K562 (cell line): ENCODE measurements around the gene FARP1. TPM values are rescaled to one million over a fixed set of nuclear protein-coding genes. Genes with fewer than 3 reads are reported as not detected.

Source experiments
- ATAC-seq: fragments of 200-7000 bp; cut with Tn5 transposase; 3 replicates; pipeline ENCODE4 v1.9.1; 2020; ENCODE audit warnings: moderate library complexity
- BruUV-seq: library from RNA; stranded (reverse); fragments of 400-500 nt; replicated peaks from 2 replicates; lab custom pipeline; 2021; lab: Mats Ljungman, UMichigan
- CTCF ChIA-PET: fragments of 300-600 bp; formaldehyde crosslinking; extraction: SDS; loops from one replicate; lab custom pipeline; 2021; ENCODE audit warnings: low intra/inter-chr PET ratio; lab: Yijun Ruan, JAX
- POLR2A ChIA-PET: fragments of 300-600, 350-650 bp; sonication (Branson Sonifier 250); formaldehyde crosslinking; extraction: SDS; loops from one replicate; lab custom pipeline; 2021; ENCODE audit warnings: antibody characterized with exemption, inconsistent platforms; lab: Yijun Ruan, JAX
- DNase-seq, 4 experiments: peaks; one replicate each; pipeline versions ENCODE4 v3.0.0 to v3.0.0-alpha.2; 2011 to 2018; ENCODE audit warnings: low spot score in 3 of 4, mixed read lengths in 3 of 4; ENCODE audit errors: extremely low read depth in 1 of 4
- FAIRE-seq: peaks from 2 replicates; lab custom pipeline; 2011; peaks lifted over from hg19 to GRCh38; lab: Jason Lieb, UNC
- H2AFZ ChIP-seq: 2 replicates; pipeline ENCODE4 v1.6.0; 2011; ENCODE audit warnings: low read depth, low read length, control low read depth, inconsistent platforms
- H3K27ac ChIP-seq: fragments of 200-600 bp; 3 replicates; pipeline ENCODE4 v1.8.0; 2011; ENCODE audit warnings: low read depth, mild to moderate bottlenecking, control low read depth, inconsistent platforms, low read length, moderate library complexity, mixed read lengths; ENCODE audit errors: extremely low read depth
- H3K27me3 ChIP-seq, 2 experiments: fragments of 300-600 bp in 1 of 2; 2 replicates in 1 of 2; 3 replicates in 1 of 2; pipeline versions ENCODE4 v1.6.0 to v1.8.0; 2011; ENCODE audit warnings: inconsistent platforms in 2 of 2, low read length in 2 of 2, mild to moderate bottlenecking in 1 of 2, mixed read lengths in 1 of 2, moderate library complexity in 1 of 2; ENCODE audit not compliant: control insufficient read depth in 2 of 2, insufficient read depth in 2 of 2
- H3K36me3 ChIP-seq: fragments of 300-600 bp; 3 replicates; pipeline ENCODE4 v1.8.0; 2011; ENCODE audit warnings: mild to moderate bottlenecking, low read length, inconsistent platforms; ENCODE audit not compliant: control insufficient read depth, insufficient read depth
- H3K4me1 ChIP-seq, 2 experiments: fragments of 200-600 bp in 1 of 2; replicated peaks in 1 of 2; 2 replicates in 1 of 2; 3 replicates in 1 of 2; pipeline versions ENCODE4 v1.5.1 to v1.8.0; 2011; ENCODE audit warnings: inconsistent platforms in 2 of 2, low read length in 2 of 2, mild to moderate bottlenecking in 1 of 2, mixed read lengths in 1 of 2, moderate library complexity in 1 of 2; ENCODE audit not compliant: control insufficient read depth in 2 of 2, insufficient read depth in 2 of 2
- H3K4me2 ChIP-seq: 2 replicates; pipeline ENCODE4 v1.6.1; 2011; ENCODE audit warnings: low read length, control low read depth, inconsistent platforms, mixed read lengths; ENCODE audit not compliant: insufficient read depth
- H3K4me3 ChIP-seq: fragments of 200-600 bp; sonication (generic), shearing (Covaris generic); 2 replicates; pipeline ENCODE4 v1.5.1; 2016; ENCODE audit warnings: control low read depth, inconsistent platforms
- H3K79me2 ChIP-seq: fragments of 200-600 bp; 3 replicates; pipeline ENCODE4 v1.8.0; 2011; ENCODE audit warnings: low read length, inconsistent platforms; ENCODE audit not compliant: control insufficient read depth, insufficient read depth
- H3K9ac ChIP-seq, 2 experiments: 2 replicates each; pipeline versions ENCODE4 v1.6.0 to v1.6.1; 2011; ENCODE audit warnings: low read depth in 2 of 2, low read length in 2 of 2, control low read depth in 1 of 2, inconsistent platforms in 1 of 2, mild to moderate bottlenecking in 1 of 2, mixed read lengths in 1 of 2; ENCODE audit not compliant: insufficient read depth in 1 of 2
- H3K9me1 ChIP-seq: one replicate; pipeline ENCODE4 v1.6.0; 2011; ENCODE audit warnings: inconsistent platforms, mild to moderate bottlenecking, low read length, moderate library complexity; ENCODE audit not compliant: control insufficient read depth, insufficient read depth
- H3K9me3 ChIP-seq: replicated peaks from 2 replicates; pipeline ENCODE4 v1.5.1; 2011; ENCODE audit warnings: low read depth, low read length, inconsistent platforms; ENCODE audit not compliant: control insufficient read depth, insufficient read depth
- H4K20me1 ChIP-seq: replicated peaks from 2 replicates; pipeline ENCODE4 v1.6.1; 2011; ENCODE audit warnings: low read length, inconsistent platforms, mixed read lengths; ENCODE audit not compliant: control insufficient read depth, insufficient read depth
- BRD9 ChIP-seq: fragments of 450-650 bp; IDR thresholded peaks from 2 replicates; pipeline ENCODE4 v1.6.1; 2018; ENCODE audit warnings: low read depth; ENCODE audit not compliant: partially characterized antibody
- CREM ChIP-seq: IDR thresholded peaks from 2 replicates; pipeline ENCODE4 v1.6.1; 2014; ENCODE audit warnings: antibody characterized with exemption, low read depth
- CTBP1 ChIP-seq: fragments of 450-650 bp; IDR thresholded peaks from 2 replicates; pipeline ENCODE4 v1.6.1; 2016; ENCODE audit warnings: borderline replicate concordance
- DNMT1 ChIP-seq: fragments of 450-650 bp; IDR thresholded peaks from 2 replicates; pipeline ENCODE4 v1.6.1; 2016; ENCODE audit warnings: antibody characterized with exemption, mild to moderate bottlenecking
- FOS ChIP-seq: IDR thresholded peaks from 3 replicates; pipeline ENCODE4 v1.6.1; 2011; ENCODE audit not compliant: insufficient read length; ENCODE audit errors: extremely low read depth
- FOXK2 ChIP-seq, 2 experiments: fragments of 450-650 bp; IDR thresholded peaks in 1 of 2; conservative IDR thresholded peaks in 1 of 2; 2 replicates each; pipeline ENCODE4 v1.6.1; 2016; ENCODE audit warnings: low read depth in 2 of 2, mild to moderate bottlenecking in 1 of 2
- MAFG ChIP-seq: fragments of 450-650 bp; conservative IDR thresholded peaks from 2 replicates; pipeline ENCODE4 v1.6.1; 2016; ENCODE audit warnings: missing genetic modification characterization, missing compliant biosample characterization
- MAFK ChIP-seq: IDR thresholded peaks from 2 replicates; pipeline ENCODE4 v1.6.1; 2011; ENCODE audit warnings: low read length, improper control_type of control experiment
- NEUROD1 ChIP-seq: fragments of 150-350 bp; IDR thresholded peaks from 2 replicates; pipeline ENCODE4 v1.6.1; 2014; ENCODE audit warnings: borderline replicate concordance, low read length, low read depth; ENCODE audit not compliant: partially characterized antibody
- POLR2B ChIP-seq: fragments of 450-650 bp; IDR thresholded peaks from 2 replicates; pipeline ENCODE4 v1.6.1; 2018; ENCODE audit warnings: low read depth; ENCODE audit not compliant: partially characterized antibody
- PRPF4 ChIP-seq: fragments of 200-400 bp; formaldehyde crosslinking; IDR thresholded peaks from one replicate; pipeline ENCODE4 v1.6.1; 2017; ENCODE audit warnings: low read length, low read depth, mild to moderate bottlenecking; ENCODE audit not compliant: insufficient read depth, poor library complexity, severe bottlenecking
- RCOR1 ChIP-seq, 2 experiments: IDR thresholded peaks; 2 replicates each; pipeline ENCODE4 v1.6.1; 2012; ENCODE audit warnings: low read depth in 2 of 2, low read length in 2 of 2, borderline replicate concordance in 1 of 2, improper control_type of control experiment in 1 of 2
- TFE3 ChIP-seq: fragments of 450-650 bp; formaldehyde crosslinking; IDR thresholded peaks from 2 replicates; pipeline ENCODE4 v1.4.0; 2020; ENCODE audit warnings: mild to moderate bottlenecking, mixed read lengths
- THRA ChIP-seq: fragments of 450-650 bp; IDR thresholded peaks from 2 replicates; pipeline ENCODE4 v1.6.1; 2017; ENCODE audit warnings: mild to moderate bottlenecking, moderate library complexity
- U2AF1 ChIP-seq: fragments of 200-400 bp; formaldehyde crosslinking; optimal IDR thresholded peaks from 2 replicates; pipeline ENCODE3; 2017; ENCODE audit warnings: mild to moderate bottlenecking, low read depth, low read length, moderate library complexity
- ZBTB7A ChIP-seq: IDR thresholded peaks from 2 replicates; pipeline ENCODE4 v1.6.1; 2011; ENCODE audit warnings: low read depth, mild to moderate bottlenecking, low read length, moderate library complexity, borderline replicate concordance; ENCODE audit not compliant: control insufficient read depth
- ZNF511 ChIP-seq: sonication (generic); formaldehyde crosslinking; IDR thresholded peaks from 2 replicates; pipeline ENCODE4 v1.8.0; 2022; ENCODE audit warnings: mild to moderate bottlenecking, missing genetic modification reagents
- ZNF551 ChIP-seq: fragments of 250-450 bp; sonication (Bioruptor Pico); IDR thresholded peaks from 2 replicates; pipeline ENCODE4 v1.5.0; 2021; ENCODE audit warnings: mild to moderate bottlenecking, moderate library complexity
- WGBS: fragments of 100-300 bp; shearing (Covaris generic); methylation state at CpG from one replicate; pipeline ENCODE4 v1.1.6; 2016; ENCODE audit warnings: low coverage, mixed read lengths; ENCODE audit not compliant: insufficient coverage; ENCODE audit errors: missing lambda C conversion rate; 5-methylcytosine and 5-hydroxymethylcytosine counted together
- in situ Hi-C: fragments of 300-500 bp; cut with MboI; formaldehyde crosslinking; loops from 4 replicates; pipeline ENCODE4 v1.15.0; 2018; ENCODE audit warnings: inconsistent platforms, mixed read lengths
- intact Hi-C: fragments of 100-400 bp; cut with micrococcal nuclease; formaldehyde crosslinking; loops from 2 replicates; pipeline ENCODE4 v1.14.2; 2022
- polyA plus RNA-seq, 8 experiments: library from polyadenylated mRNA; depleted of rRNA in 4 of 8; stranded (reverse) in 5 of 8; unstranded in 3 of 8; fragments of >200 nt; fragmentation: Nextera tagmentation in 2 of 8; fragmentation: Illumina TruSeq in 1 of 8; extraction: Ambion mirVana in 2 of 8; extraction: Trizol in 1 of 8; gene quantifications; 2 replicates each; pipeline versions ENCODE4 v1.2.1 to v1.2.3, GENCODE V29; 2011 to 2014; ENCODE audit warnings: inconsistent platforms in 1 of 8, missing spikeins in 1 of 8
- total RNA-seq, 7 experiments: library from RNA; depleted of rRNA in 6 of 7; stranded (reverse); fragments of >200 nt in 6 of 7; fragmentation: Illumina TruSeq in 2 of 7; extraction: Trizol in 2 of 7; gene quantifications; 2 replicates each; pipeline versions ENCODE4 v1.2.1 to v1.2.3, GENCODE V29; 2011 to 2021; ENCODE audit warnings: low replicate concordance in 1 of 7

The FARP1 gene
- total and polyA plus RNA-seq, 9 of the 15 experiments (the other 6 are each of a cell fraction or from before 2014, with no cell fraction given): 0.03 to 0.29 (median 0.05) TPM; not detected in 3

- TF ChIP-seq TFE3 (CRISPR knock-in tag) (no peak), CREM (no peak), MAFK (no peak), PRPF4 (no peak), DNMT1 (no peak), FOS (no peak), U2AF1 (no peak), MAFG (tag) (no peak)
Measured at GRCh38 chr13:98285852-98286594, 143.1 kb downstream of the FARP1 start (continued).

GRCh38 chr13:98286799-98287198, 143.9 kb downstream of the FARP1 start:
- no peak overlapping the region for H3K27ac ChIP-seq
- peaks cover 3 to 10% of the 10 kb centered on the region in 2 experiments; a peak in 3 of 5 replicates for H3K27me3 ChIP-seq
- H3K79me2 ChIP-seq: no peaks in the 10 kb centered on the region
- no peak overlapping the region for H3K9ac ChIP-seq
- no peak overlapping the region for H3K4me3 ChIP-seq
- in situ Hi-C loops: no loop called here
- H2AFZ ChIP-seq: no peak overlapping the region
- H3K9me1 ChIP-seq: no peaks in the 10 kb centered on the region
- no peak for ATAC-seq
- no peaks in the 10 kb centered on the region for H3K9me3 ChIP-seq
- ChIA-PET CTCF (no interaction called here), POLR2A (no interaction called here)
- no peaks in the 10 kb centered on the region for H4K20me1 ChIP-seq
- intact Hi-C loops: no loop called here
- no peaks in the 10 kb centered on the region for H3K4me1 ChIP-seq
- FAIRE-seq: no peak
- BruUV-seq: no TSS peak
- 0% methylated on average over 2 of the region's 2 CpGs for WGBS
- H3K4me2 ChIP-seq: no peak overlapping the region
- no peak for DNase-seq
- no peaks in the 10 kb centered on the region for H3K36me3 ChIP-seq
- TF ChIP-seq RCOR1 (IDR thresholded peaks at IDR 0.05; ENCODE audit: borderline replicate concordance in 1 of 2, low read depth in 2 of 2, low read length in 2 of 2): no peak
- no peak for TF ChIP-seq NEUROD1
- no peak for TF ChIP-seq CTBP1
- TF ChIP-seq THRA: no peak
- TF ChIP-seq FOXK2 (conservative IDR thresholded peaks at IDR 0.05 in 1 of 2, IDR thresholded peaks at IDR 0.05 in 1 of 2; ENCODE audit: low read depth in 2 of 2): no peak
- no peak for TF ChIP-seq ZBTB7A
- no peak for TF ChIP-seq BRD9
- no peak for TF ChIP-seq ZNF511 (CRISPR knock-in tag)
- TF ChIP-seq POLR2B: no peak
- no peak for TF ChIP-seq ZNF551 (CRISPR knock-in tag)
